GM19468 (cell line): ENCODE measurements around the gene BPIFB1.

Experiments used
- ATAC-seq: cut with Tn5 transposase; IDR thresholded peaks from one replicate; pipeline ENCODE4 v1.9.1; 2021; ENCODE audit warnings: mild to moderate bottlenecking, moderate library complexity, moderate number of reproducible peaks; ENCODE audit not compliant: unreplicated experiment; ENCODE audit errors: extremely low read depth

Gene BPIFB1

DNA sequence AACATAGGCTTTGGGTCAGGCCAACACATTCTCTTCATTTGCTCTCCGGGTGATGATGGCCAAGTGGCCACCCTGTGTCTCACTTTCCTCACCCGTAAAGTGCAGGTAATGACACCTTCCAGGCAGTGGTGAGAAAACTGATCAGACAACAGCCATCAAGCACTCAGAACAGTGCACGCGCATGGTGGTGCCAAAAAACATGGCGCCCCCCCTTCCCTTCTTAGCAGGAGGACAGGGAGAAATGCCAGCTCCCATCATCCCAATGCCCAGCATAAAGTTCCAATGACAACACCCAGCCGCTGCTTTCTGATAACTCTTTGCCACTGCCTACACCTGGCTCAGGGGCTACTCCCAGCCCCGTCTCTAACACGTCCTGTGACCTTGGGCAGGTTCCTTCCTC lies 8.4 kb downstream of the BPIFB1 start:
- ATAC-seq, result no peak

DNA sequence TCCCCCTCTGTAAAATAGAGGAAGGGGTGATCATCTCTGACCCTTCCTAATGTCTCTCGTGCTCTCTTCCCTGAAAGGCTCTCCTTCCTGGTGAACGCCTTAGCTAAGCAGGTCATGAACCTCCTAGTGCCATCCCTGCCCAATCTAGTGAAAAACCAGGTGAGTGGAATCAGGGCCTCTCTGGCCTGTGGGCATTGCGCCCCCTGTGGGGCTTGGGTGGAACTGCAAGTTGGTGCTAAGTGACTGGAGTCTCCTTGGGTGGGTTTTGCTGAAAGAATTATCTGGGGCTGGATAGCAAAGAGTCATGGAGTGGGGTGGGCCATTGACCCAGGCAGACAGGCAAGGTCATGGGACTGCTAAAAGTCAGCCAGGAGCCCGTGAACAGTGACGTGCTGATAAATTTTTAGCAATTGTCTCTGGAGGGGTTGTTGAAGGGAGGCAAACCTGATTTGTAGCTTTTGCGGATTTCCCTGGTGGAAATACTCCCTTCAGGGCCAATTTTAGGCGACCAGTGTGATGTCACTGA lies 8.9 kb downstream of the BPIFB1 start:
- no peak for ATAC-seq

DNA sequence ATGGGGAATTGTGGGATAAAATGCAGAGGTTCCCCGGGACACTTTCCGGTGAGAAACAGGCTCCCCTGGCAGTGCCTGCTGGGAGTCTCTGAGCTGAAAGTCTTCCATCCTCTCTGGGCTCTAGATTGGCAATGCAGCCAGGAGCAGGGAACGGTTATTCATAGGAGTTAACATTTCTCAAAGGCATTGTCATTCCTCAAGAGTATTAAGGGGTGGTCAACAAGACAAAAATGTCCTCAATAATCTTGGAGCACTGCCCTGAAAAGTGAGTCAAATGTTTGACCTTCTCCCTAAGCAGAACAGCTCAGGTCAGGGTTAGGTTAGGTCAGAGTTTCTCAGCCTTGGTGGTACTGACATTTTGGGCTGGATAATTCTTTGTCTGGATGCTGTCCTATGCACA lies 13.2 kb downstream of the BPIFB1 start:
- ATAC-seq, result no peak

DNA sequence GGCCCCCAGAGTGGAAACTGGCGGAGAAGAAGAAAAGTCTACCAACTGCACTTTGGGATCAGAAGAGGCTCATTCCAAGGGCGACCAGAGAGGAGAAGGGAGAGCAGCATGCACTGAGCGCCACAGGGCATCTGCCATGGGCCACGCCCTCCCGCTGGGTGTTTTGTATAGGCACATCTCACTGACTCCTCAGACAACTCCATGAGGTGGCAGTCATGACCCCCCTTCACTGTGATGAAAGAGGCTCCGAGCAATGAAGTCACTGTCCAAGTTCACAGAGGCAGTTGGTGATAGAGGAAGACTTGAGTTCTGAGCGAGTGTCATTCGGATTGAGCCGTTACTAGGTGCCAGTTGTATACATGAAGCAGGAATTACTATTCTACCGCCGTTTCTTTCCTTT lies 15.4 kb downstream of the BPIFB1 start:
- no peak for ATAC-seq

DNA sequence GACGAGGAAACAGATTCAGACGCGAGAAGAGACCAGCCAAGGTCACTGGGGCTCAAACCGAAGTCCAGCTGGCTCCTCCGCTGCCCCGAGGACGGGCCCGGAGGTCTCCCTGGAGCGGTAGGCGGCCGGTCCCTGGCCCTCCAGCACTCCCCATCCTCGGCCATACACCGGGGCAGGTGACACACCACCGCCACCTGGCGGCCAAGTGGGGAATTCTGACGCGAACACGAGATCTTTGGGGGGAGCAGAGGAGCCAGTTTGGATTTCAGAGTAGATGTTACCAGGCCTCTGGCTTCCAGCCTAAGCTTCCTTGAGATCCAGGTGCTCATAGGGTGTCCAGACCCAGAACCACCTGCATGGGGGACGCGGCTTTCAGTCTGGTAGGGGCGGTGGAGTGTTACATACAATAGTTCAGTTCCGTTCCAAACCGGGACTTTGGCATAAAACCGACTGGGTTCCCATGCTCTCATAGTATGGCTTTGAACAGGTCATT lies 16.1 kb downstream of the BPIFB1 start:
- no peak for ATAC-seq

DNA sequence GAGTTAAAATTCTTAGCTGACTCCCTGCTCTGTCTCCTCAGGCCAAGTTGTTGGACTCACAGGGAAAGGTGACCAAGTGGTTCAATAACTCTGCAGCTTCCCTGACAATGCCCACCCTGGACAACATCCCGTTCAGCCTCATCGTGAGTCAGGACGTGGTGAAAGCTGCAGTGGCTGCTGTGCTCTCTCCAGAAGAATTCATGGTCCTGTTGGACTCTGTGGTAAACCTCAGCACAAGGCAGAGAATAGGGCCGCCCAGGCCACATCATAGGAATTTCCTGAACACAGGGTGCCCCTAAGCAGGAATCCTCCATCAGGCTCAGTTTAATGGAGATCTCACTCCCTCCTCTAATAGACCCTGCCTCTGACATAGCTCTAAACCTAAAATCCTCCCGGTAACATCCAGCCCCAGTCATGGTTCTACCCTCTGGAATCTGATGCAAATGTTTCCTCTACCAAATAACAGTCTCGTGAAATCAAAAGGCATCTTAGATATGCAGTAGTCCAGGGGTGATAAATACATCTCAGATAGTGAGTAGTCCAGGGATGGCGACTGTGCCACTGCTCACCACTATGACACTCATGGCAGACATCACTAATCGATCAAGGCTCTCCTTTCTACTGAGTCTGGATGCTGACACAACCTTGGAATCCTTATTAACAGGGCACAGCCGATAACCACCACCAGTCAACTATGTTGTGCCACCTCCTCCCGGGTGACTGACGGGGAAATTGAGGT lies 18.3 kb downstream of the BPIFB1 start:
- ATAC-seq, result no peak

DNA sequence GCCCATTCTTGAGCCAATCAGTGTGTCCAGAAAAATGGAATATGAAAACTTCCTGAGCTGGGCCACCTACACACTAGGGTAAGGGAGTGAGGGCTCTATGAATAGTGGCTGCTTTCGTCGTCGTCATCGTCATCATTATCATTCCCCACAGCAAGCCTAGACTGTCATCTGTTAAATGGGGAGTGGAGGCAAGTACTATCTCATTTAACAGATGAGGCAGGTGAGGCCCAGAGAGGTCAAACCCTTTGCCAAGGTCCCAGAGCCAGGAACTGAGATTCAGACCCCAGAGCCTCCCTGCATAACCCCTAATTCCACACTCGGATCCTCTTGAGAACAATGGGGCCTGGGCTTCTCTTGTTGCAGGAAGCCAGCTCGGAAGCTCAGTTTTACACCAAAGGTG lies 20.6 kb downstream of the BPIFB1 start:
- ATAC-seq, result no peak

DNA sequence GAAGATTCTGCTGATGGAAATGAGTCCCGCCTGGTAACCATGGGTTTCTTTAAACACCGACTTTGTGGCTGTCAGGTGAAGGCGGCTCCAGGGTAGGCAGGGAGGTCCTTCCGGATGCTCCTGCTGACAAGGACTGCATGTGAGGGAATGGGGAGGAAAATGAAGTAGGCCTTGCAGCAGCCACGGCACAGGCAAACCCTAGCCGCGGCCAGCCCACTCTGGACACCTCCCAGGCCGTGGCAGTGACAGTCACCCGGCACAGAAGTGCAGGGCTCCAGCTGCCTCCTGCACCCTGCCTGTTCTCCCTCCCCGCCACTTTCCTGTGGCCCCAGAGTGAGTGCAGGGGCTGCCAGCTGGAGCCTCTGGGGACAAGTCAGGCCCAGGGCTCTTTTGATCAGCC lies 21.0 kb downstream of the BPIFB1 start:
- no peak for ATAC-seq

DNA sequence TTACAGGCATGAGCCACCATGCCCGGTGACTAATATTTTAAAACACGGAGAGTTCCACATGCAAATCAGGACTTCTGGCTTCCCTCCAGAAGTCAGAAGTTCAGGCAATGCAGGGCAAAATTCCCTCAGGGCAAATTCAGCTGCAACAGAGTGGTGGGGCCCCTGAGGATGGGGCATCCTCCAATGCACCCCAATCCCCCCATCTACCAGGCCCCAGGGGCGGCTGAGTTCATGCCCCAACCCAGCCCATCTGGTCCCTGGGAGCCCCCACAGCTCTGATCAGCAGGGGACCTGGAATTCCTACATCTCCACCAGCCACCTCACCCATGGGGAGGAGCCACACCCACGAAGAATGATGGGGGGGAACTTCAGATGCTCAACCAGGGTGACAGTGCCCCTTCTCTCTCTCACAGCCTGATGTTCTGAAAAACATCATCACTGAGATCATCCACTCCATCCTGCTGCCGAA lies 22.6 kb downstream of the BPIFB1 start:
- no peak for ATAC-seq

DNA sequence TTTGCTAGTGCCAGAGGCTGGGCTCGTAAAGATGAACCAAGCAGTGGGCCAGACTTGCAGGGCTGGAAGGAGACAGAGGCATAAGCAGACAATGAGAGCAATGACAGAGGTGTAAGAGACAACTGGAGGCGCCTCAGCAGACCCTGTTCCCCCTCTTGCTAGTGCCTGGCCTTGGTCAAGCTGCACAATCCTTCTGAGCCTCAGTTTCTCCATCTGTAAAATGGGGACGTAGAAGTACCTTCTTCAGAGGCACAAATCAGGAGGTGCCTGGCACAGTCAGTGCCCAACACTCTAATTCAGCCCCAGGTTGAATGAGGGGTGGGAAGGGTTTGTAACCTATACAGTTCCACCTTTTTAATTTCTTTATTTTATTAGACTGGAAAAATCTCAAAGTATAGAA lies 23.2 kb downstream of the BPIFB1 start:
- ATAC-seq, result no peak

DNA sequence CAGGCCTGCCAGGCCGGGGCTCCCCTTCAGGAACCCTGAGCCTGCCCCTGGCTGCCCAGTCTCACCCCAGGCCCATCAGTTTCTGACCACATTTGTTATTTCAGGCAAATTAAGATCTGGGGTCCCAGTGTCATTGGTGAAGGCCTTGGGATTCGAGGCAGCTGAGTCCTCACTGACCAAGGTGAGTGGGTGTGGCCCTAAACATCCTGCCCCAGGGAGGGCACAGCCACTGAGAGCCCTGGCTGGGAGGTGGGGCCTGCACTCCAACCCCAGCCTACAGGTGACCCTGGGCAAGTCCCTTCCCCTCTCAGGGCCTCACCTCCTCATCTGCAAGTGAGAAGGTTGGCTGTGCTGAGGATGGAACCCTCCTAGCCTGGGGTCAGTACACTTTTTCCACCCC lies 23.8 kb downstream of the BPIFB1 start:
- ATAC-seq, result no peak

DNA sequence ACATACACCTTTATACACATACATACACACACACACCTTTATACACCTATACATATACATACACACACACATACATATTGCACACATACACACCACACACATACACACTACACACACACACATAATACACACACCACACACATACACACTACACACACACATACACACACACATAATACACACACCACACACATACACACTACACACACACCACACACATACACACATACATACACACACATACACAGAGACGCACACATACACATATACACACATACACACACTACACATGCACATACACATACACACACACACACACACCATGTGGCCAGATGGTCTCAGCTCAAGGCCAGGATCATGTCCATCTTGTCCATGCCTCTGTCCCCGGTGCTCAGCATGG lies 25.7 kb downstream of the BPIFB1 start:
- no peak for ATAC-seq

DNA sequence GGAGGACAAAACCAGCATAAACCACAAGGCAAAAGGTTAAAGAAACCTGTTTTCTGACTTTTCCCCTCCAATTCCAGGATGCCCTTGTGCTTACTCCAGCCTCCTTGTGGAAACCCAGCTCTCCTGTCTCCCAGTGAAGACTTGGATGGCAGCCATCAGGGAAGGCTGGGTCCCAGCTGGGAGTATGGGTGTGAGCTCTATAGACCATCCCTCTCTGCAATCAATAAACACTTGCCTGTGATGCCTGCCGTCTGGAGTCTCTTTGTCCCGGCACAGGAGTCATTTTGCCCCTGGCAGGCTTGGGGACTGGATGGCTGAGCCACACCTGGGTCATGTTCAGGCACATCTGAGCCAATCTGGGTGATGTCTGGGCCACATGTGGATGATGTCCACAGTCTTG lies 26.6 kb downstream of the BPIFB1 start:
- ATAC-seq, result no peak

DNA sequence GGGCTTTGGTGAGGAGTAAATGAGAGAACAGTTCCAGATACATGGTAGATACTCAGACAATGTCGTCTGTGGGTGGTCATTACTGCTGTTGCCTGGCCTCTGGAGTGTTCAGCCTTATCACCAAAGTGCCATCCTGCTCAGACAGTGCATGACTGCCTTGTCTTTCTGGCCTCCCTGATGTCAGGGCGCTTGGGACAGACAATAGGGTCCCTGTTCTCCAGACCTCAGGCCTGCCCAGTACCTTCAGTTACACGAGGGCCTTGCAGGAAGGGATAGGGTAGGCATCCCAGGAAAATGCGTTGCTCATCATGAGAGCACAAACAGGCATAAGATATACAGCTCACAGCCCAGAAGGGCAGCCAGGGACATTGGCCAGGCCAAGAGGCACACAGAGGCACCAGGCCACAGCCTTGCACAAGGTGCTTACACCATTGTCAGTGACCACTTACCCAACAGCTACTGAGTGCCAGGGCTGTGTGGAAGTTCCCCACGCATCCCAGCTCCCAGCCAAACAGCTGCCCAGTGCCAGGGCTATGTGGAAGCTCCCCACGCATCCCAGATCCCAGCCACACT lies 27.4 kb downstream of the BPIFB1 start:
- no peak for ATAC-seq

DNA sequence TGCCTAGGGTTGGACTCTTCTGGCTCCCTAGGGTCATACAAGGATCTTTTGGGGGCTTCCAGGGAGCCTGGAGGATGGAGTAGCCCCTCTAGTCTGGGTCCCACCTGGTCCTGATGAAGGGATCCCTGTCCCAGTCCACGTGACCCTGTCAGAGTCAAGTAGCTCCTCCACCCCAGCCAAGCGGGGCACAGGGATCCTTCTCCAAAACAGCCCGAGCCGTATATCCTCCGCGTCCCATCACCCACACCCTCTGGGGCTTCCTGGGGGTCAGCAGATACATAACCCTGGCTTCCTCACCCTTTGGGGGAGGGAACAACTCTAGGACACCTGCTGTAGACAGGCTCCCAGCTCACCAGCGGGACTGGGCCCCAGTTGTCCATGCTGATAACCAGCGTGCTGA lies 28.0 kb downstream of the BPIFB1 start:
- ATAC-seq, result no peak

DNA sequence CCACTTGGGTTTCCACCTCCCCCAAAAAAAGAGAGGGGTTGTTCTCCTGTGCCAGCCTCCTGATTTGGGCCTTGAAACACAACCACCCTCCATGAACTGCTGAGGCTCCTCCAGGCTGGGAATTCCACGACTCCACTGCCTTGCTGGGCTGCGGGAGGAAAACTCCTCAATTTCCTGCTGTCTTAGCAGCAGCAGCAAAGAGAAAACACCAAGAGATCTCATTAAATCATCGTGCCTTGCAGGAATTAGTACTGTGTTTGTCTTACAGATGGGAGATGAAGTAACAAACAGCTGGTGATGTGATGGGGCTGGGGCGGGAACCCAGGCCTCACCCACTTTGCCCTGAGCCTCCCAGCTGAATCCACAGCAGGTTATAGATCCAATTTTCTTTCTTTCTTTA lies 29.0 kb downstream of the BPIFB1 start:
- ATAC-seq, result no peak

DNA sequence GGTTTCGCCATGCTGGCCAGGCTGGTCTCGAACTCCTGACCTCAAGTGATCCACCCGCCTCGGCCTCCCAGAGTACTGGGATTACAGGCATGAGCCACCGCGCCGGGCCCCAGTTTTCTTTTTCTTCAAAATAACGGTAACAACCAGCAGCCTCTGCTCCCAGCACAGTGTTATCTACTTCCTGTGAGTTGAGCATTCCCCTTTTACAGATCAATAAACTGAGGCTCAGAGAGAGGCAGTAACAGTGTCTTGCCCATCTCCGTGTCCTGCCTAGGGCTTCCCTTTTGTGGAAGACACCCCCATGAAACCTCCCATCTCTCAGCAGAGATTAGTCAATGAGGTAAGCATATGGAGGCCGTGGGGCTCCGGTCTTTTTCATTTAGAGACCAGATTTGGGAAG lies 29.6 kb downstream of the BPIFB1 start:
- no peak for ATAC-seq

DNA sequence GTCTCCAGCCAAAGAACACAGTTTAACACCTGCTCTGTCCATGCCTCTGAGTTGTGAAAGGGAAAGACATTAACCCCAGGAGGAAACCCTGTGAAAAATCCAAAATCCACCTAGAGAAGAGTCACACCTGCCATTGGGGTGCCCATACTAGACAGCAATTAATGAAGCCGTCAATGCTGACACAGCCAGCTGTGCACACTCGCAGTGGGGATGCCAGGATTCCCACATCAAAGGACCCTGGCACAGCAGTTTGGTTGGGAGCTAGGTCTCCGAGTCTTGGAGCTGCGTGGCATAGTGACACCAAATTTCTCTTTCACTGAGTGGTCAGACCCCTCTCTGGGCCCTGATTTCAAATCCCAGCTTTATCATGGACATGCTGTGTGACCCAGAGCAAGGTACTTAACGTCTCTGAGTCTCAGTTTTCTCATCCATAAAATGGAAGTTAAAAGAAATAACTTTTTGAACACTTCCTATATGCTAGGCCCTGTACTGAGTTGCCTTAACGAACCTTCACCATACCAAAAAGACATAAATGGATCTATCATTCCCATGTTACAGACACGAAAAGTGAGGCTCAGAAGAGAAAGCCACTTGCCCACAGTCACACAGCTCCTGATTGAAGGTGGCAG lies 30.8 kb downstream of the BPIFB1 start:
- ATAC-seq, result no peak

DNA sequence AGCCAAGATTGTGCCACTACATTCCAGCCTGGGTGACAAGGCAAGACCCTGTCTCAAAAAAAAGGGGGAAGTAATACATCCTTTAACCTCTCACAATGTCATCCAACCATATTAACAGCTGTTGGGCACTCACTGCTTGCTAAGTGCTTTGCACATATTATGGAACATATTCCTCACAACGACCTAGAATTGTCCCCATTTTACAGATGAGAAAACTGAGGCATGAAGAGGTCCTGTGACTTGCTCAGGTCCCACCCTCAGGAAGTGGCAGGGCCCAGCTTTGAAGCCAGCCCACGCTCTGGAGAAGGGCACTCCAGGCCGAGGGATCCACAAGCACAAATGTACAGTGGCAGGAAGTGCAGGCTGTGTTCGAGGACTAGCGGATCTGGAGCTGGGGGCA lies 33.3 kb downstream of the BPIFB1 start:
- no peak for ATAC-seq

DNA sequence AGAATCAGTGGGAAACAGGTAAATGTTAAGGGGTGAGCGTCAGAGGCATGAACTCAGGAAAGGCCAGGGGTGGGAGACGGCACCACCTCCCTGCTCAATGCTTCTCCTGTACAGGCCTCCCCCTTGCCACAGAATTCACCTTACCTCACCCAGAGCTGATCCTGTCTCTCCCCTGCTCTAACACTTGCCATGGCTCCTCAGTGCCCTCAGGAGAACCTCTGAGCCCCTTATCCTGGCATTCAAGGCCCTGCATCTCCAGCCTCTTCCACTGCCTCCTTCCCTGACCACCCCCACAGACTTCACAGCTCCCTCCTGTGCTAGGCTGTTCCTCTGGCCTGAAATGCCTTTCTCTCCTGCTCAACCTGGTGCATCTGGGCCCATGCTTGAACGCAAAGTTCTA lies 33.9 kb downstream of the BPIFB1 start:
- ATAC-seq, result no peak

DNA sequence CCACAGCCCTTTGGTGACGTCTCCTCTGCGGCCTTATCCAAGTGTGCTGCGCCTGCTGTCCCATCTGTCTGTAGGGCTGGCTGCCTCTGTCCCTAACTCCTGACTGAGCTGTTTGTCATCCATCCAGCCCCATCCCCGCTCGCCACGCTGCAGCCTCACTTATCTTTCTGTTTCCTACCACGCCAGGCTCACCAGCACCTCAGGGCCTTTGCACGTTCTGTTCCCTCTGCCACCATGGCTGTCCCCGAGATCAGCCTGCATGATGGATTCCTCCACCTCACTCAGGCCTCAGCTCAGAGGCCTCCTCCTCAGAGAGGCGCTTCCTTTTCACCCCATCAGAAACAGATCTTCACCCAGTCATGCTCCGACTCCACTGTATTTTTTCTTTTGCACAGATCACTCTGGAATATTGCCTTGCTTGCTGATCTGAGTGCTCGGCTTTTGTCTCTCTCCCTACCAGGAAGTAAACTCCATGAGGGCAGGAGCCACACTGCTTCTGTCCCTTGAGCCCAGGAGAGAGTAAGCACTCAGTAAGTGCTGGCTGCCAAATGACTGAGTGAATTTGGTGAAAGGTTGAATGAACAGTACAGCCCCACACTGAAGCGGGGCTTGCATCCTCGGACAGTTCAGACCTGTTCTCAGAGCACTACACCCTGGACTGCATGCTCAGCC lies 34.5 kb downstream of the BPIFB1 start:
- no peak for ATAC-seq
